Panc1 (cell line): ENCODE data around the gene FERMT3. TPM values are rescaled to one million over a fixed set of nuclear protein-coding genes. Genes with fewer than 3 reads are reported as not detected.

Experiments
- ATAC-seq: fragments of 200-7000 bp; cut with Tn5 transposase; 2 replicates; pipeline ENCODE4 v1.9.1; 2020; ENCODE audit warnings: mild to moderate bottlenecking, moderate library complexity
- BruUV-seq: library from RNA; stranded (reverse); fragments of 400-500 nt; replicated peaks from 2 replicates; lab custom pipeline; 2021; lab: Mats Ljungman, UMichigan
- CTCF ChIA-PET: fragments of 300-600 bp; sonication (Branson Sonifier 250); formaldehyde crosslinking; loops from one replicate; lab custom pipeline; 2022; ENCODE audit warnings: antibody characterized with exemption; lab: Charles Lee
- POLR2A ChIA-PET: fragments of 300-600 bp; sonication (Branson Sonifier 250); formaldehyde crosslinking; loops from one replicate; lab custom pipeline; 2022; ENCODE audit warnings: antibody characterized with exemption; lab: Charles Lee
- DNase-seq: peaks from one replicate; pipeline ENCODE4 v3.0.0-alpha.2; 2010; ENCODE audit warnings: low read depth, low spot score
- H3K27ac ChIP-seq: 2 replicates; pipeline ENCODE4 v1.5.1; 2011; ENCODE audit warnings: mild to moderate bottlenecking, low read length, inconsistent platforms
- H3K27me3 ChIP-seq: fragments of 200-500 bp; sonication (Bioruptor generic); 2 replicates; pipeline ENCODE4 v1.6.0; 2014; ENCODE audit warnings: low read length, inconsistent platforms; ENCODE audit not compliant: control insufficient read depth, insufficient read depth
- H3K36me3 ChIP-seq: fragments of 200-500 bp; sonication (Bioruptor generic); 2 replicates; pipeline ENCODE4 v1.5.1; 2014; ENCODE audit warnings: inconsistent platforms, mild to moderate bottlenecking, low read length, moderate library complexity; ENCODE audit not compliant: control insufficient read depth, insufficient read depth
- H3K4me1 ChIP-seq: 2 replicates; pipeline ENCODE4 v1.5.1; 2011; ENCODE audit warnings: inconsistent platforms, mild to moderate bottlenecking, low read length, moderate library complexity; ENCODE audit not compliant: control insufficient read depth, insufficient read depth
- H3K4me3 ChIP-seq, 2 experiments: 2 replicates each; pipeline ENCODE4 v1.5.1; 2011 to 2012; ENCODE audit warnings: low read depth in 2 of 2, low read length in 2 of 2, mild to moderate bottlenecking in 2 of 2, inconsistent platforms in 1 of 2, moderate library complexity in 1 of 2
- H3K9me3 ChIP-seq: fragments of 200-500 bp; sonication (Bioruptor generic); 2 replicates; pipeline ENCODE4 v1.5.1; 2014; ENCODE audit warnings: low read depth, mild to moderate bottlenecking, inconsistent platforms, low read length, moderate library complexity; ENCODE audit not compliant: control insufficient read depth, insufficient read depth
- POLR2AphosphoS5 ChIP-seq: IDR thresholded peaks from 2 replicates; pipeline ENCODE4 v1.6.1; 2012; ENCODE audit warnings: mild to moderate bottlenecking, low read depth, low read length, moderate library complexity
- REST ChIP-seq, 2 experiments: IDR thresholded peaks; 2 replicates each; pipeline ENCODE4 v1.6.1; 2011 to 2012; ENCODE audit warnings: low read depth in 2 of 2, control low read depth in 1 of 2, low read length in 1 of 2, mild to moderate bottlenecking in 1 of 2, moderate library complexity in 1 of 2; ENCODE audit not compliant: insufficient read depth in 1 of 2
- SIN3A ChIP-seq: IDR thresholded peaks from 2 replicates; pipeline ENCODE4 v1.6.1; 2012; ENCODE audit warnings: low read depth, mild to moderate bottlenecking, low read length, moderate library complexity, borderline replicate concordance; ENCODE audit not compliant: insufficient read depth
- TCF7L2 ChIP-seq: IDR thresholded peaks from 2 replicates; pipeline ENCODE4 v1.6.1; 2011; ENCODE audit warnings: mild to moderate bottlenecking, low read depth, low read length, inconsistent platforms
- in situ Hi-C: cut with HindIII; loops from 2 replicates; pipeline ENCODE4 v1.10.0; 2016; ENCODE audit warnings: low sequenced_read_pairs, low pct_unique_long_range_greater_than_20kb
- intact Hi-C: fragments of 100-400 bp; cut with micrococcal nuclease; formaldehyde crosslinking; loops from one replicate; pipeline ENCODE4 v1.10.0; 2022; ENCODE audit not compliant: unreplicated experiment
- total RNA-seq: library from RNA; stranded (reverse); gene quantifications from one replicate; pipeline ENCODE4 v1.2.1, GENCODE V29; 2021; ENCODE audit not compliant: unreplicated experiment
- TF ChIP-seq, protein P1 (sequence below): fragments of 450-650 bp; IDR thresholded peaks from 2 replicates; pipeline ENCODE4 v1.5.1; 2017; ENCODE audit warnings: mild to moderate bottlenecking

The FERMT3 gene
- total RNA-seq, 1 experiment from 2014 or later, result 2.9 TPM

- peak overlapping the region; percentile 53 for H3K27ac ChIP-seq
- no peaks in the 10 kb centered on the region for H3K9me3 ChIP-seq
- no peak for ATAC-seq
- TF ChIP-seq REST (IDR thresholded peaks at IDR 0.05; ENCODE audit: insufficient read depth in 1 of 2, low read depth in 2 of 2, low read length in 1 of 2) (no peak), POLR2AphosphoS5 (no peak), TCF7L2 (no peak), SIN3A (no peak)
- TF ChIP-seq, protein P1, sequence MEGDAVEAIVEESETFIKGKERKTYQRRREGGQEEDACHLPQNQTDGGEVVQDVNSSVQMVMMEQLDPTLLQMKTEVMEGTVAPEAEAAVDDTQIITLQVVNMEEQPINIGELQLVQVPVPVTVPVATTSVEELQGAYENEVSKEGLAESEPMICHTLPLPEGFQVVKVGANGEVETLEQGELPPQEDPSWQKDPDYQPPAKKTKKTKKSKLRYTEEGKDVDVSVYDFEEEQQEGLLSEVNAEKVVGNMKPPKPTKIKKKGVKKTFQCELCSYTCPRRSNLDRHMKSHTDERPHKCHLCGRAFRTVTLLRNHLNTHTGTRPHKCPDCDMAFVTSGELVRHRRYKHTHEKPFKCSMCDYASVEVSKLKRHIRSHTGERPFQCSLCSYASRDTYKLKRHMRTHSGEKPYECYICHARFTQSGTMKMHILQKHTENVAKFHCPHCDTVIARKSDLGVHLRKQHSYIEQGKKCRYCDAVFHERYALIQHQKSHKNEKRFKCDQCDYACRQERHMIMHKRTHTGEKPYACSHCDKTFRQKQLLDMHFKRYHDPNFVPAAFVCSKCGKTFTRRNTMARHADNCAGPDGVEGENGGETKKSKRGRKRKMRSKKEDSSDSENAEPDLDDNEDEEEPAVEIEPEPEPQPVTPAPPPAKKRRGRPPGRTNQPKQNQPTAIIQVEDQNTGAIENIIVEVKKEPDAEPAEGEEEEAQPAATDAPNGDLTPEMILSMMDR, result no peak
- H3K4me1 ChIP-seq, result peaks cover 42% of the 10 kb centered on the region
- ChIA-PET POLR2A (interaction anchor here (0.6 kb wide), 2 partner anchors 45 to 264 kb away, joined by 4 read pairs; no protein-coding TSS in a partner anchor), CTCF (no interaction called here)
- intact Hi-C loops (loop anchor here (10.0 kb wide), 1 partner anchor 55 kb away; the partner anchor contains the start of genes CATSPERZ and ESRRA), in situ Hi-C loops (no loop called here)
- no peak overlapping the region for H3K4me3 ChIP-seq
- DNase-seq, result no peak
- H3K36me3 ChIP-seq, result peaks cover 7% of the 10 kb centered on the region; the same call in 1 of the 2 replicates
- no peaks in the 10 kb centered on the region for H3K27me3 ChIP-seq
- no TSS peak for BruUV-seq
Observed at GRCh38 chr11:64249563-64250414, 43.3 kb downstream of the FERMT3 start.

DNA sequence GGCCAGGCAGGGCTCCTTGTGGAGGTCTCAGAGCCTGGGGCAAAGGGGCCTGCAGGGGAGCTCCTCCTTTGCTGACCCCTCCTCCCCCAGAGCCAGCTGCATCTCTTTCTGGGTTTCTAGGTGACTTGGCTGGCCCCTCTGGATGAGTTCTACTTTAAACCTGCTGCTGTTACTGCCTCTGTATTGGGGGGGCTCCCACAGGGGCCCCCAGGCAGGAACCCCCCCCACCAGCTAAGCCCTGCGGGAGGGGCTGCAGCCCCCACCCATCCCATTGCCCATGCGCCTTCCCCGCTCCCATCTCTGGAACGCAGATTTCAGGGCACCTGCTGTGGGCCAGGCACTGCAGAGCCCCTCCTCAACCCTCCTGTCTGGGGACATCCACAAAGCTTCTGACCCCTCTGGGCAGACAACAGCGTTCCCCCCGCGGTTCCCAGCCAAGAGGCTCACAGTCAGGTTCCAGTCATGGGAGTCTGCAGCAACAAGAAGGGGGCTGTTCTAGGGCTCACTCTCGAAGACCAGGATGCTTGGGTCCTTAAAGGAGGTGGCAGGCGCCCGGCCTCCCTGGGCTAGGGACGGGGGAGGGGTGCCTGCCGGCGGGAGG, 44.0 kb downstream of the FERMT3 start:
- intact Hi-C loops, result no loop called here
- DNase-seq, result no peak
- no peaks in the 10 kb centered on the region for H3K9me3 ChIP-seq

More for the DNA sequence above, 44.0 kb downstream of the FERMT3 start:
- CTCF ChIA-PET, result interaction anchor here (0.8 to 1.8 kb wide), 2 partner anchors 19 to 54 kb away, joined by 4 read pairs; no protein-coding TSS in a partner anchor
- in situ Hi-C loops, result no loop called here
- peaks cover 41% of the 10 kb centered on the region for H3K4me1 ChIP-seq
- H3K27me3 ChIP-seq, result no peaks in the 10 kb centered on the region
- no TSS peak for BruUV-seq
- ATAC-seq, result peak; percentile 13
- H3K36me3 ChIP-seq, result peaks cover 5% of the 10 kb centered on the region; the same call in 1 of the 2 replicates
- POLR2A ChIA-PET, result no interaction called here
- H3K4me3 ChIP-seq, result peak overlapping the region; percentile 65 to 84
- TF ChIP-seq REST (IDR thresholded peaks at IDR 0.05; ENCODE audit: insufficient read depth in 1 of 2, low read depth in 2 of 2, low read length in 1 of 2), result no peak
- no peak for TF ChIP-seq TCF7L2
- no peak for TF ChIP-seq SIN3A
- TF ChIP-seq, protein P1, result no peak
- no peak for TF ChIP-seq POLR2AphosphoS5
- H3K27ac ChIP-seq, result peak overlapping the region; percentile 65
